ENCODE measurements around the gene ZFYVE21.
A peak's percentile ranks its signal among the peaks of the same experiment; 100 is the strongest.

ZFYVE21 gene

GRCh38 chr14:103706551-103707328, 8.9 kb upstream of the ZFYVE21 start:
- DNase-seq: no peak

- no peak for DNase-seq
Observed at GRCh38 chr14:103707329-103708263, 8.0 kb upstream of the ZFYVE21 start.

DNA sequence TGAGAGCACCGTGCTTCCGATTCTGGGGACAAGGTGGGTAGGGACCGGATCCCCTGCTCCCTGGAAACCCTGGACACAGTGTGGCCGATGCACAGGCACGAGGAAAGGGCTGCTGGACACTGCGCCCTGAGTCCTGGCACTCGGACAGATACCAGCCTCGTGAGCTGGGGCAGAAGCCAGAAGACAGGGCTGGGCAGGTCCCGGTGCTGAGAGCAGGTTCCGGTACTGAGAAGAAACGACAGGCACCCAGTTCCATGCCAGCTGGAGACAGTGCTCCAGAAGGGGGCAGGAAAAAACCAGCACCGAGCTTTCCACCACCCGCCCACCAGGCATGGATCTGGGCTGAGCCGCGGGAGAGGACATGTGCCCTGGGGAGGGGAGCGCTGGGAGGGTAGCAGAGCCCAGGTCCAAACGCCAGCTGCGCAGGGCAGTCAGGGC, 6.8 kb upstream of the ZFYVE21 start:
- DNase-seq: peak; percentile 13

GRCh38 chr14:103709814-103710213, 5.8 kb upstream of the ZFYVE21 start:
- DNase-seq: no peak

- DNase-seq: no peak
Observed at GRCh38 chr14:103710771-103711377, 4.7 kb upstream of the ZFYVE21 start.

DNA sequence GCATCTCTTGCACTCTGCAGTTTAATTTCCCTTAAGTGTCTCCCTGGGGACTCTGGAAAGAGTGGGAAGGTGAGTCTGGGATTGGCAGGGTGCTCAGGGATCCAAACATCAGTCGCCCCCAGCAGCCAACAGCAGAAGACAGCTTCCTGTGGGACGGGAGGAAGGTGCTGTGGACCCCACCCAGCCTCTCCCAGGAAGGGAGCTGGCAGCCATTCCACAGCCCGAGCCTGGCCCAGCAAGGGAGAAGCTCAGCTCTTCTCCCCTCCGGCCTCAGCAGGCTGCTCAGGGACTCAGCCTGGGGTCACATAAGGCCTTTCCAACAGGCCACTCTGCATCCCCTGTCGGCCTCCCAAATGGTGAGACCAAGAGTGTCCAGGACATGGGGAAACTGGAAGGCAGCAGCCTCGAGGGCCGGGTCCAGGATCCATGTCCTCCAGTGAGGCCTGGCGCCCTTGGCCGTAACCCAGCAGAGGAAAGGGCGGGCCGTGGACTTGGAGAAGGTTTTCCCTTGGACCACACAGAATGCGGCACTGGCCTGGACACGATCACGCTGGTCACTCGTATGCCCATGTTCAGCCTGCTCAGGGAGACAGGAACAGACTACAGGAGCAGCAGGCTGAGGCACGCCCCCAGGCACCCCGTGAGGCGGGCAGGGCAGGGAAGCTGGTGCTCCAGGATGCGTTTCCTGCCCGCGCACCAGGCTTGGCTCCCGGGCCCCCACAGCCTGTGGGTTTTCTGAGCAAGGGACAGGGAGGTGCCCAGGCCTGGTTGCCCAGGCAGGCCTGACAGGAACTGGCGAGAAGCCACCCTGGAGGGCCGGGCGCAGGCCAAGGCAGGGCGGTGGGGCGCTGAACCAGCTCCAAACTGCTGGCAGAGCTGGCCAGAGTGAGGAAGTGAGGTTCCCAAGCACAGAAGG, 3.8 kb upstream of the ZFYVE21 start:
- DNase-seq: peak; percentile 60

DNA sequence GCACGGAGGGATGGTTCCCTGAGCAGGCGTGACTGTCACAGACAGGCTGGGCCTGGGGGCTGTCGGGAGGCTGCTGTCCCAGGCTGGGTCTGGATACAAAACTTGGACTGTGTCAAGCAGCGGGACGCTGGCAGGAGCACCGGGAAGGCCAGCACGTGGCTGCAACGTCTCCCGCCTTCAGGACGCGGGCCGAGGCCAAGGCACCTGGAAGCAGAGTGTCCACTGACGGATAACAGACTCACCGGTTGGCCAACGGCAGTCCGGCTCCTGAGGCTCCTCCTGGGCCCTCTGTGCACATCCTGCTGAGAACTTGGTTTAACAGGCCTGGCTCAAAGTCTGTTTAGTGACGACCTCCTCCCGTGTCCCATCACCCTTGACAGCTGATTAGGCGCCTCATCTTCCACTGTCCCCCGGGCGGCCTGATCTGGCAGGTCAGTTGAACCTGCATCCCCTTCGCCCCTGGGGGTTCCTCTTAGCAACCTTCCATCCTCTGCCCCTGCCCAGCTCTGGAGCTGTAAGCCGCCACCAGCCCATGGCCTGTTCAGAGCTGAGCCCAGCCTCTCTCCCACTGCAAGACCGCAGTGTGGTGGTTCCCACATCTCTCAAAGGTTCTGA, 2.9 kb upstream of the ZFYVE21 start:
- no peak for DNase-seq

DNA sequence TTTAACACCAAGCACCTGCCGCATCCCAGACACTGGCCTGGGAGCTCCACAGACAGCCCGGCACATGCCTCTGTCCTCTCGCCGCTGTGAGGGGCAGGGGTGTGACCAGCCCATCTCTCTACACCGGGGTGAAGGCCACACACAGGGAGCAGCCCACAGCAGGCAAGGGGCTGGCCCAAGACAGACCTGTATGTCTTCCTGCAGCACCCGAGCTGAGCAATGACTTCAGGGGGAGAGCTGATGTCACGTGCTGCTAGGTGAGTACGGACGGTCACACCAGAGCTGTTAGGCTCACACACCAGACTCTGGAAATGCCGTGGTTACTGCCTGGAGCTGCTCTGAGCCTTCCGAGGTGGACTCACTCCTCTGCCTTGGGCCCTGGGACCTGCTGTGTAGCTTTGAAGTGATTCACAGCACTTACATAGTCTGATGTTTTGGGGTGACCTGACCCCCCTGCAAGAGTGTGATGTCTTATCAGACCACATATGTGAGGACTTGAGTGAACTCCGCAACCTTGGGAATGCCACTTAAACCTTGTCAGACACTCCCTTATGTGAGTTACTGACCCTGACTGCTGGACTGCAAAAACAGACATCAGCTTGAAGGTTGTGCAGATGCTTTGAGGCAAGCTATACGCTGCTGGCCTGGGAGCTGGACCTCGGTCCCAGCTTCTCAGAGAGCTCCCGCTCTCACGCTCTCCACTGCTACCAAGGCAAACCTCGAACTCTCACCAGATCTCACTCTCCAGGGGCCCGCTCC, 2.1 kb upstream of the ZFYVE21 start:
- no peak for DNase-seq

GRCh38 chr14:103714063-103714724, 1.4 kb upstream of the ZFYVE21 start:
- no peak for DNase-seq

- DNase-seq: peak; percentile 22
Observed at GRCh38 chr14:103716091-103716801, 636 bp downstream of the ZFYVE21 start.

DNA sequence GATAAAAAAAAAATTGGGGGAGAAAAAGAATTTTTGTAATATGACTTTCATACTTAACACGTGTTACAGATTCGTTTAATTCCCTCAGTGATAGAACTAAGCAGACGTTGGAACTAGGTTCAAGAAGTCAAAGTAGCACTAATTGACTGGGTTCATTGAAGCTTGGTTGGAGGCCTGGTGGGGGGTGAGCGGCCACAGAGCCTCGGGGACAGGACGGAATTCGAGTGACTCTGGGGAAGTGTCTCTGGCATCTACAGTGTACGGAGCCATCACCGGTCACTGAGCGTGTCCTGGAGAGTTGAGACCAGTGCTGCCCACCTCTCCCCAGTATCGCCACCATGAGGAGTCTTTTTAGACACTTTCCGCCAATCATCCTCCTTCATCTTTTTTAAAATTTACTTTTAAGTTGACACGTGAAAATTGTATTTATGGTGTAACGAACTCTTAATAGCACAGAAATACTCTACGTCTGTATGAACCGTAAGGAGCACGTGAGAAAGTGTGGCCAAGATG, 1.3 kb downstream of the ZFYVE21 start:
- DNase-seq: no peak

DNA sequence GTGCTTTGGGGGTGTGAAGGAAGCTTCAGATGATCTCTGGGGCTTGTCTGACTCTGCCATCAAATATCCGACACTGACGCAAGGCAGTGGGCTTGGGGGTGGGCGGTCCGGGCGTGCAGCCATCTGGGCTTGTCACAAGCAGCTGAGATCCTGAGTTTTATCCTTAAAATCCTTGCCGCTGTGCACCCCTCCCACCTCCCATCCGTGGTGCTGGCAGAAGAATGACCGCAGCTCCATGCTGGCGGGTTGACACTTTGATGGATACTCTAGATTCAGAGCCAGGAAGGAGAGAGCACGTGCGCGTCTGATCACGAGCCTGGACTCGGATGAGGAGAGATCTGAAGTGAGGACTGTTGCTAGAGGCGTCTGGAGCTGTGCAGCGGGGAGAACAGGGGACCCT, 3.0 kb downstream of the ZFYVE21 start:
- DNase-seq: no peak

DNA sequence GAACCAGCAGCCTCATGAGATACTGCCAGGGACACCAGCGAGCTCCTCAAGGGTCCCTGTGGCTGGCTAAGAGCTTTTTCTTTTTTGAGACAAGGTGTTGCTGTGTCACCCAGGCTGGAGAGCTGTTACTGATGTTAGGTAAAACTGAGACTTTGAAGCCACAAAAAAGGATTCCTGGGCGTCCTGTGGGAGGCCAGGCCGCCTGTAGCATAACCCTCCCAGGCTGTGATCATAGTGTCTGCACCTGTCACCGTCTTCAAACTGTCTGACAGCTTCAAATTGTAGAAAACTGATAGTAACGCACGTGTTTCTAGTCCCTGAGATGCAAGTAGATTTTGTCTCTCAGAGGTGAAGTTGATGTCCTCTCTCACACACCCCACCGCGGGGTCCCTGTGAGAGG, 4.1 kb downstream of the ZFYVE21 start:
- no peak for DNase-seq

DNA sequence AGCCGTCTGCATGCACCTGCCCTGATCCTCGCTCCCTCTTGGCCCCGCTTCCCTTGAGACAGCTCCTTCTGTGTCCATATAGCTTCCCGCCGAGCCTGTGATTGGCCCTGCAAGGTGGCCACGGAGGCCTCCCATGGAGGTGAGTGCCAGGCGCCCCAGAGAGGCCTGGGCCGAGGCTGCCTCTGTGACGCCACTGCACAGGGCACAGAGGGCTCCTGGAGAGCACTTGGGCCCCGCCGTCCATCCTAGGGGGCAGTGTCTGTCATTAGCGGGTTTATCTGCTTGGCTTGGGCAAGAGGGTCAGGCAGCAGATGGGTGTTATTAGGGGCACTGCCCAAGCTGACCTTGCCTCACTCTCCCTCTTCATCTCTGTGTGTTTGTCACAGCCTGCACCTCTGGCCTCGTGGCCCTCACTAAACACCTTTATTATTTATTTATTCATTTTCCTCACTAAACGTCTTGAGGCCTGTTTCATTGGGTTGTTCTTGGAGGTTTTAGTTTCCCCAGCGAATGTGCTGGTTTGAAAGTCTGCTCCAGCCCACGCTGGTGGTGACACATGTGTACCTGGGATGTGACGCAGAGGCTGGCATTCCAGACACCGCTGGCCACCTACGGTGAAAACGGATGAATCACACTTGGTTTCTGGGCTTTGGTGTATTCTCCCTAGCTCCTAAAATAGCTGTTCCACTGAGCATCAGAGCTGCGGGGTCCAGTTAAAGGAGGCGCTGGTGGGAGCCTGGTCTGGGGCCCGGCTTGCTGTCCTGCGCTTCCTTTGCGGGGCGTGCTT, 5.9 kb downstream of the ZFYVE21 start:
- no peak for DNase-seq

DNA sequence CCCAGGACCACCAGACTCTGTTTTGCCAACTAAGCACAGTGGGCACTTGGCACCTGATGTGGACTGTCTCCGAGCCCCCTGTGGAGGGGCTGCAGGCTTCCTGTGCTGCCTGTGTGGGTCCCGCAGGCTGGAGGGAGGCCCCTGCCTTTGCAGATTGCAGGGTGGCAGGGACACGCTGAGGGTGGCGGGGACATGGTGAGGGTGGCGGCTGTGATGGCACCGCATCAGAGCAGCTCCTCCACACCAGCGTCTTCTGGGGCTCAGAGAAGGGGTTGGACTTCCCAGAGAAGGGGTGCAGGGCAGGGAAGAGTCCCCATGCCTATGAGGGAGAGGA, 8.1 kb downstream of the ZFYVE21 start:
- DNase-seq: no peak

DNA sequence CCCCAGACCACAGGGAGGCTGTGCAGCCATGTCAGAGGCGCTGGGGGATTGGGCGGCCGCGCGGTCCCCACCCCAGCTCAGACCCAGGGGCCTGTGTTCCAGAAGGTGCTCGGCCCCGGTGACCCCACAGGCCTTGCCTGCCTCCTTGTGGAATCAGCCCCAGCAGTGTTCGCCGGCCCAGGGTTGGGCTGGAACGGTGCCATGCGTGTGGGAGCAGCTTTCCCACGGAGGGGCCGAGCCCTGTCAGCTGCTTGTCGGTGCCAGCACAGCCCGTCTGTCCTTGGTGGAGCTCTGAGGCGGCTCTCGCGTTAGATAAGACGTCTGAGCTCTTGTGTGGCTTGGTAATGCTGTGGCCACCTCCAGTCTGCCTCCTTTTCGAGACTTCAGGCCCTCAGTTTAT, 8.5 kb downstream of the ZFYVE21 start:
- DNase-seq: no peak

DNA sequence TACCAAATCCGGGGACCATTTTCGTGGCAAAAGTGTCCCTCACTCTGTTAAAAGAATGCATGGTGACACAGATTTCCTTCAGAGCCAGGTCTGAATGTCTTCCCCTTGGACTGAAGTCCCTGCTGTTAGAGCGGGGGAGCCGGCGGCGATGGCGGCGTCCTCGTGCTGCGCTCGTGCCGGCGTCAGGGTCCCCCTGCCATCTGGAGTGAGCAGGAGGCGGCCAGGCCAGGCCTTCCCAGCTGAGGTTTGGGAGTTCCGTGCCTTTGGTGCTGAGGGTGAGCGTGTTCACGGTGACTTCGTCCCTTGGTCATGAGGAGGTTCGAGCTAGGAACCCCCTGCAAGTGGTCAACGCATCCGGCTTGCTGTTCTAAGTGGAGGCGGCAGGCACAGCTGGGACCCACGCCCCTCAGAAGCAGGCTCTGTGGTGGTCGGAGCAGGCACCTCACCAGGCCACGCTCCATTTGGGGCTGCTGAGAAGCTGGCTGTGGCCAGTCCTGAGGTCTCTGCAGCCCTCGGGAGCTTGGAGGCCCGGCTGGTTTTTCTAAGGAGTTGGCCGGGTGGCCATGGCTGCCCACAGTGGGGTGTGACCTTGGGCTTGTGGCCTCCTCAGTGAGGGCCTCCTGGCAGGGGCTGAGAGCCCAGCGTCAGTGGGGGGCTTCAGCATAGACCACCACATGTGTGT, 9.5 kb downstream of the ZFYVE21 start:
- DNase-seq: no peak

GRCh38 chr14:103725739-103726395, 10.3 kb downstream of the ZFYVE21 start:
- DNase-seq: no peak

All from midbrain (tissue), 1 donor.